Osteoblast (primary cell): ENCODE measurements around the gene SLC39A1. TPM values are rescaled to one million over a fixed set of nuclear protein-coding genes. Genes with fewer than 3 reads are reported as not detected.

Experiments used
- DNase-seq: peaks from one replicate; pipeline ENCODE4 v3.0.0; 2011; ENCODE audit warnings: low spot score, mixed read lengths; ENCODE audit not compliant: insufficient read length; ENCODE audit errors: missing footprints
- H2AFZ ChIP-seq: 2 replicates; pipeline ENCODE4 v1.6.0; 2011; ENCODE audit warnings: mild to moderate bottlenecking, low read length
- H3K27ac ChIP-seq: 2 replicates; pipeline ENCODE4 v1.5.1; 2011; ENCODE audit warnings: mild to moderate bottlenecking, low read depth, low read length, moderate library complexity
- H3K27me3 ChIP-seq: 2 replicates; pipeline ENCODE4 v1.6.0; 2012; ENCODE audit warnings: mild to moderate bottlenecking, control low read depth, inconsistent platforms, low read length, moderate library complexity; ENCODE audit not compliant: insufficient read depth
- H3K36me3 ChIP-seq: 2 replicates; pipeline ENCODE4 v1.5.1; 2011; ENCODE audit warnings: mild to moderate bottlenecking, low read length, control low read depth, moderate library complexity; ENCODE audit not compliant: insufficient read depth
- H3K4me1 ChIP-seq: 2 replicates; pipeline ENCODE4 v1.5.1; 2011; ENCODE audit warnings: mild to moderate bottlenecking, low read length, control low read depth, moderate library complexity; ENCODE audit not compliant: insufficient read depth
- H3K4me2 ChIP-seq: 2 replicates; pipeline ENCODE4 v1.6.0; 2011; ENCODE audit warnings: mild to moderate bottlenecking, low read length; ENCODE audit not compliant: insufficient read depth
- H3K4me3 ChIP-seq: fragments of 200-600 bp; sonication (generic); 3 replicates; pipeline ENCODE4 v1.5.1; 2012; ENCODE audit warnings: mild to moderate bottlenecking, low read length, inconsistent platforms; ENCODE audit not compliant: insufficient read depth
- H3K79me2 ChIP-seq: 2 replicates; pipeline ENCODE4 v1.6.0; 2012; ENCODE audit warnings: mild to moderate bottlenecking, low read length, control low read depth, inconsistent platforms; ENCODE audit not compliant: insufficient read depth
- H3K9me3 ChIP-seq: 2 replicates; pipeline ENCODE4 v1.5.1; 2011; ENCODE audit warnings: low read depth, low read length, control low read depth
- H4K20me1 ChIP-seq: 2 replicates; pipeline ENCODE4 v1.6.0; 2012; ENCODE audit warnings: mild to moderate bottlenecking, low read length, control low read depth; ENCODE audit not compliant: insufficient read depth
- total RNA-seq: library from RNA; depleted of rRNA; stranded (reverse); fragments of >200 nt; gene quantifications from 2 replicates; pipeline ENCODE4 v1.2.3, GENCODE V29; 2012
- TF ChIP-seq, protein P1 (sequence below): IDR thresholded peaks from 2 replicates; pipeline ENCODE4 v1.5.1; 2011; ENCODE audit warnings: mild to moderate bottlenecking, low read depth, low read length, moderate library complexity; ENCODE audit errors: extremely low read depth

Gene SLC39A1
- total RNA-seq, 1 donor = 96.3 TPM

- H2AFZ ChIP-seq = peak overlapping the region; percentile 69
- DNase-seq = no peak
These were observed 27.9 kb upstream of the SLC39A1 start for GRCh38 chr1:153991151-153991630.

GRCh38 chr1:153990468-153991150 is 27.3 kb upstream of the SLC39A1 start, which contains the start of gene RPS27:
Gene RPS27 (plus strand): TSS chr1:153990762. CDS start chr1:153990797, 35 bp downstream.
- H3K79me2 ChIP-seq = peaks cover 21% of the 10 kb centered on the region

More at GRCh38 chr1:153991151-153991630, 27.9 kb upstream of the SLC39A1 start:
- Histone ChIP-seq H3K4me1 (peaks cover 22% of the 10 kb centered on the region), H4K20me1 (peaks cover 10% of the 10 kb centered on the region), H3K4me3 (peak overlapping the region; percentile 96), H3K27ac (peak overlapping the region; percentile 99), H3K4me2 (peak overlapping the region; percentile 83), H3K36me3 (peaks cover 28% of the 10 kb centered on the region), H3K79me2 (peaks cover 16% of the 10 kb centered on the region), H3K27me3 (no peaks in the 10 kb centered on the region), H3K9me3 (no peaks in the 10 kb centered on the region)
- TF ChIP-seq, protein P1, sequence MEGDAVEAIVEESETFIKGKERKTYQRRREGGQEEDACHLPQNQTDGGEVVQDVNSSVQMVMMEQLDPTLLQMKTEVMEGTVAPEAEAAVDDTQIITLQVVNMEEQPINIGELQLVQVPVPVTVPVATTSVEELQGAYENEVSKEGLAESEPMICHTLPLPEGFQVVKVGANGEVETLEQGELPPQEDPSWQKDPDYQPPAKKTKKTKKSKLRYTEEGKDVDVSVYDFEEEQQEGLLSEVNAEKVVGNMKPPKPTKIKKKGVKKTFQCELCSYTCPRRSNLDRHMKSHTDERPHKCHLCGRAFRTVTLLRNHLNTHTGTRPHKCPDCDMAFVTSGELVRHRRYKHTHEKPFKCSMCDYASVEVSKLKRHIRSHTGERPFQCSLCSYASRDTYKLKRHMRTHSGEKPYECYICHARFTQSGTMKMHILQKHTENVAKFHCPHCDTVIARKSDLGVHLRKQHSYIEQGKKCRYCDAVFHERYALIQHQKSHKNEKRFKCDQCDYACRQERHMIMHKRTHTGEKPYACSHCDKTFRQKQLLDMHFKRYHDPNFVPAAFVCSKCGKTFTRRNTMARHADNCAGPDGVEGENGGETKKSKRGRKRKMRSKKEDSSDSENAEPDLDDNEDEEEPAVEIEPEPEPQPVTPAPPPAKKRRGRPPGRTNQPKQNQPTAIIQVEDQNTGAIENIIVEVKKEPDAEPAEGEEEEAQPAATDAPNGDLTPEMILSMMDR = no peak

DNA sequence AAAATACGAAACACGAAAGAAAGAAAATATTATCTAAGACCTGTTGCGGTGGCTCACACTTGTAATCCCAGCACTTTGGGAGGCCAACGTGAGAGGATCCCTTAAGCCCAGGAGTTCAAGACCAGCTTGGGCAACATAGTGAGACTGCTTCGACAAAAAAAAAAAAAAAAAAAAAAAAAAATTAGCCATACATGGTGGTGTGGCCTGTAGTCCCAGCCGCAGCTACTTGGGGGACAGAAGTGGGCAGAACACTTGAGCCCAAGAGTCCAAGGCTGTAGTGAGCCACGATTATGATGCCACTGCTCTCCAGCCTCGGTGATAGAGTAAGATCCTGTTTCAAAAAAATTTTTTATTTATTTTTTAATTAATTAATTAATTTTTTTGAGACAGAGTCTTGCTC is 24.3 kb upstream of the SLC39A1 start:
- Histone ChIP-seq H4K20me1 (peaks cover 17% of the 10 kb centered on the region), H3K9me3 (no peaks in the 10 kb centered on the region), H3K4me1 (peaks cover 33% of the 10 kb centered on the region), H3K36me3 (peaks cover 26% of the 10 kb centered on the region), H3K79me2 (peaks cover 44% of the 10 kb centered on the region), H3K4me3 (no peak overlapping the region), H3K27ac (no peak overlapping the region), H3K4me2 (no peak overlapping the region), H3K27me3 (no peaks in the 10 kb centered on the region), H2AFZ (no peak overlapping the region)
- DNase-seq = no peak
- TF ChIP-seq, protein P1 = no peak

More at GRCh38 chr1:153990468-153991150, 27.3 kb upstream of the SLC39A1 start, which contains the start of gene RPS27:
- peak; percentile 98 for DNase-seq
- Histone ChIP-seq H3K27me3 (no peaks in the 10 kb centered on the region), H3K4me3 (peak within 1 kb of the TSS; percentile 96), H3K4me2 (peak within 1 kb of the TSS; percentile 83), H3K4me1 (peaks cover 22% of the 10 kb centered on the region), H2AFZ (peak within 1 kb of the TSS; percentile 97), H3K9me3 (no peaks in the 10 kb centered on the region), H3K36me3 (peaks cover 26% of the 10 kb centered on the region), H3K27ac (peak within 1 kb of the TSS; percentile 99), H4K20me1 (peaks cover 10% of the 10 kb centered on the region)
- TF ChIP-seq, protein P1 = no peak
